Stimulated activated CD4-positive, alpha-beta T cell treated with anti-CD3 and anti-CD28 coated beads, Interleukin-12 subunit alpha, Interleukin-12 subunit beta, amount 100 ng/mL, for 48 hours (primary cell): ENCODE results near the gene PAX3.
"Not testable (repeated sequence)": the region's sequence is repeated elsewhere in the genome, so short reads cannot be mapped to it uniquely, and the experiment has no call there.

Experiments
- DNase-seq, 3 donors: peaks; one replicate each; pipeline ENCODE4 v3.0.0-alpha.2; 2020; ENCODE audit warnings: low read depth in 2 of 3, low spot score in 1 of 3

PAX3 gene

GRCh38 chr2:222218786-222219185, 80.0 kb downstream of the PAX3 start:
- DNase-seq = no peak

GRCh38 chr2:222217712-222218111, 81.1 kb downstream of the PAX3 start:
- DNase-seq = no peak

GRCh38 chr2:222214885-222215284, 83.9 kb downstream of the PAX3 start:
- no peak for DNase-seq

- no peak for DNase-seq
These were observed 85.7 kb downstream of the PAX3 start for GRCh38 chr2:222213049-222213448.

GRCh38 chr2:222212571-222212970, 86.2 kb downstream of the PAX3 start:
- no peak for DNase-seq

- no peak for DNase-seq
These were observed 90.6 kb downstream of the PAX3 start for GRCh38 chr2:222208010-222208690.

GRCh38 chr2:222205136-222205535, 93.7 kb downstream of the PAX3 start:
- DNase-seq = no peak

- no peak for DNase-seq
These were observed 95.8 kb downstream of the PAX3 start for GRCh38 chr2:222203041-222203440.

GRCh38 chr2:222196159-222196558, 102.6 kb downstream of the PAX3 start:
- DNase-seq = no peak

- no peak for DNase-seq
These were observed 104.1 kb downstream of the PAX3 start for GRCh38 chr2:222194669-222195068.

GRCh38 chr2:222193328-222193983, 105.3 kb downstream of the PAX3 start:
- DNase-seq = no peak

- no peak for DNase-seq
These were observed 118.2 kb downstream of the PAX3 start for GRCh38 chr2:222180619-222181018.

GRCh38 chr2:222179592-222179991, 119.2 kb downstream of the PAX3 start:
- no peak for DNase-seq

- no peak for DNase-seq
These were observed 120.3 kb downstream of the PAX3 start for GRCh38 chr2:222178450-222178849.

- DNase-seq = no peak
These were observed 121.9 kb downstream of the PAX3 start for GRCh38 chr2:222176890-222177289.

- no peak for DNase-seq
These were observed 124.3 kb downstream of the PAX3 start for GRCh38 chr2:222174450-222174849.

GRCh38 chr2:222169346-222169745, 129.5 kb downstream of the PAX3 start:
- DNase-seq = no peak

GRCh38 chr2:222167762-222168161, 131.0 kb downstream of the PAX3 start:
- no peak for DNase-seq

GRCh38 chr2:222160944-222161343, 137.9 kb downstream of the PAX3 start:
- DNase-seq = no peak

- DNase-seq = no peak
These were observed 138.7 kb downstream of the PAX3 start for GRCh38 chr2:222160125-222160524.

- no peak for DNase-seq
These were observed 139.6 kb downstream of the PAX3 start for GRCh38 chr2:222159221-222159620.

GRCh38 chr2:222155003-222155664, 143.7 kb downstream of the PAX3 start:
- not testable (repeated sequence) for DNase-seq
